T-helper 1 cell (primary cell): ENCODE measurements around the gene DOCK10.

Experiments
- DNase-seq, 5 donors: peaks; one replicate each; pipeline ENCODE4 v3.0.0-alpha.2; 2012 to 2020

Gene DOCK10

DNA sequence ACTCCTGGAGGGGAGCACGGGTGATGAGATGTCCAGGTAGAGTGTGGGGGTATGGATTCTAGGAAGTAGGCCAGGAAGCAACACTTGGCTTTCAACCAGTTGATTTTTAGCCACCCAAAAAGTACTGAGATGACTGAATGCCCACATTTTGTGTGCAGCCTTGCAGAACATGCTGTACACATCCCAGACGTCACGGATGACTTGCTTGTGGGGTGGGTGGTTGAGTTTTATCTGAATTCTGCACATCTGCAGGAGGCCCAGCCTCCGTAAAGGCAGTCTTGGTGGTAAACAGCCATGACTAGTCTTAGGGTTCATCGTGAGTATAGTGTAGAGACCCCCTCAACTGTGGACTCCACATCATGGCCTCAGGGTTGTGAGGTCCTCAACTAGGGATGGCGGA is 272.8 kb downstream of the DOCK10 start:
- DNase-seq = peak in 1 of 5 donors; percentile 31

GRCh38 chr2:224764565-224765236 is 277.6 kb downstream of the DOCK10 start:
- peak in 1 of 5 donors; percentile 26 for DNase-seq

- DNase-seq = no peak
These were observed 284.2 kb downstream of the DOCK10 start for GRCh38 chr2:224757934-224758548.

- no peak for DNase-seq
These were observed 288.3 kb downstream of the DOCK10 start for GRCh38 chr2:224753743-224754540.

GRCh38 chr2:224751996-224752698 is 290.1 kb downstream of the DOCK10 start:
- DNase-seq = no peak

DNA sequence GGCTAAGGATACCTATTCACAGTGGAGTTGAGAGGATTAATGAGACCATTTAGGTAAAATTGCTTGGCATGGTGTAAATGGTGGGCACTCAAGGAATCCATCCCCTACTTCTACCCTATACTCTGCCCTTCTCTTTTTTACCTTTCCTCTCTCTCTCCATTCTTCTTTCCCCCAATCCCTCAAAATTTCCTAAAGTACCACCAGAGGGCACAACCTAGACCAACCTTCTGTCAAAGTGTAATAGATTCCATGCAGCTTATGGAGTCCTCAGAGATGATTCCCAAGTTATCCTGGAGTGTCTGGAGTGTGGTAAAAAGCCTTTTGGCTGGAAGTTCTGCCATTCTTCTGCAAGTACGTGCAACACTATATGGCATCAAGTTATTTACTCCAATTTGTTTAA is 293.1 kb downstream of the DOCK10 start:
- DNase-seq = no peak

DNA sequence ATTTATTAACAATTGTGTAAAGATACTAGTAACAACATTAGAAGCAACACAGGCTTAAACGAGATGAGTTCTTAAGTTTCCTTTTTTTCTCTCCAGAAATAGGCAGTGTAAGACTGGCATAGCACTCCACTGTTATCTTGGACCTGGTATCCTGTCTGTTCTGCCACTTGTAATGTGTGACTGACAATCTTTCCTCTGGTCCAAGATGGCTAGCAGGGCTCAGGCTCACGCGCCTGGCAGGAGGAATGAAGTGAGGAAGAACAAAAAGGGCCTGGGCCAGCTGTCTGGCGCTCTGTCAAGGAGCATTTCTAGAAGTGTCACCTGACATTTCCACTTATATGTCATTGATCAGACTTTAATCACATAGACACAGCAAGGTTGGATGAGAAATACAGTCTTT is 294.5 kb downstream of the DOCK10 start:
- DNase-seq = no peak

DNA sequence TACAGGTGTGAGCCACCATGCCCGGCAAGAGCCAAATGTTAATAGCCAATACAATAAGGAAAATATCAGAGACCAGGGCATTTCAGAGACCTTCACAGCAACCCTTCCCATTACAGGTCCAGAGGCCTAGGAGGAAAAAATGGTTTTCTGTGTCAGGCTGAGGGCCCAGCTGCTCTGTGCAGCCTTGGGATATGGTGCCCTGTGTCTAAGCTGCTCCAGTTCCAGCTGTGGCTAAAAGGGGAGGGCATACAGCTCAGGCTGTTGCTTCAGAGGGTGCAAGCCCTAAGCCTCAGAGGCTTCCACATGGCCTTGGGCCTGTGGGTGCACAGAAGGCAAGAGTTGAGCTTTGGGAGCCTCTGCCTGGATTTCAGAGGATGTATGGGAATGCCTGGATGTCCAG is 306.0 kb downstream of the DOCK10 start:
- DNase-seq = no peak

DNA sequence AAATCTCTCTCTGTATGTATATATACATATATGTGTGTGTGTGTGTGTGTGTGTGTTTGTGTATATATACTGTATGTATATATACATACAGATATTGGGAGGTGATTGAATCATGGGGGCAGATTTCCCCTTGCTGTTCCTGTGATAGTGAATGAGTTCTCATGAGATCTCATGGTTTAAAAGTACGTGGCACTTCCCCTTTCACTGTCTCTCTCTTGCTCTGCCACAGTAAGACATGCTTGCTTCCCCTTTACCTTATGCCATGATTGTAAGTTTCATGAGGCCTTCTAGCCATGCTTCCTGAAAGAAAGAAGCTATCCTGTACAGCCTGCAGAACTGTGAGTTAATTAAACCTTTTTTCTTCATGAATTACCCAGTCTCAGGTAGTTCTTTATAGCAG is 307.3 kb downstream of the DOCK10 start:
- no peak for DNase-seq

DNA sequence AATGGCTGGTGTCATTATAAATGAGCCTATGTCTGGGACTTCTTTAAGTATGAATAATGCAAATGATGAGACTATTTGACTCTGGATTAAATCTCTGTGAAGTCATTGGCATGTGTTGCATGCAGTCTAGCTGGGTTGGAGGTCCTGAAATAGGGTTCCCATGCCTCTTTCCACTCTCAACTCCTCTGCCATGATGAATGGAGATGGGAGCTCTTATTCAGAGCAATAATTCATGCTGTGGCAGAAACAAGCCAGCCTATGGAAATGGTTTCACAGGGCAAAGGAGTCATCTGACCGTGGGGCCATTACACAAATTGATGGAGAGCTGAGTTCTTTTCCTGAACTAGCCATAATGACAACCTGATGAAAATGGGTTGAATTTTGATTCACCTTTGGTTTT is 310.6 kb downstream of the DOCK10 start:
- no peak for DNase-seq

- no peak for DNase-seq
These were observed 312.8 kb downstream of the DOCK10 start for GRCh38 chr2:224729435-224729834.

GRCh38 chr2:224724331-224724730 is 317.9 kb downstream of the DOCK10 start:
- no peak for DNase-seq

- DNase-seq = no peak
These were observed 318.6 kb downstream of the DOCK10 start for GRCh38 chr2:224723586-224724217.

DNA sequence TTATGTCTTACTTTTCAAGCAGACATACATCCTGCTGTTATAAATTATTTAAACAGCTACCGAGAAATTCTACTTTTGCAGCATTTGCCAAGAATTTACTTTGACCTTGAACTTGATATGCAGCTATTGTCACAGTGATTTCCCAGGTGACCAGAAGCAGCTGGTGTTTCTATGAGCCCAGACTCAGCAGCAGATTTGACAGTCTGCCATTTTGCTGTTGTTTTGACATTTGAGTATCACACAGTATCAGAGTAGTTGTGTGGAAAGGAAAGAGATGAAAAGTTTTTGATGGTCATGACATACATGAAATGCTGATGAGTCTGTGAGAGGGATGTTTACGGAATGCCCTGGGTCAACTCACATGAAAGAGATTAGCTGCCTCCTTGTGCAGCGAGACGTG is 319.5 kb downstream of the DOCK10 start:
- no peak for DNase-seq

- no peak for DNase-seq
These were observed 320.0 kb downstream of the DOCK10 start for GRCh38 chr2:224722250-224722649.

DNA sequence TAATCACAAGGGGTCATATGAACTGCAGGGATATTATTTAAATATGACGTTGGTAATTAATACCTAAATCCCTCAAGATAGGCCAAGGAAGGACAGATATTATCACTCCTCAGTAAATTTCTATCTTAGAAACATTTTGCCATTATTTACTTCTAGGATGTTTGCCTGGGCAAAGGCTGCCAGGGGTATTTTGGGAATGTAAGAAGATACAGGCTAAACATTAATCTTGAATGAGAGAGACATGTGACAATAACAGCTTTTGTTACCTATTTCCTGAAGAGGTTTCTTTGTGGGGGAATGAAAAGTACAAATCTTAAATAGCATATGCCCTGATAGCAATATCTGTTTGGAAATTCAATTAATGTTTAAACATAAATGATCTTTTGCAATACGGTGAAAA is 325.3 kb downstream of the DOCK10 start:
- no peak for DNase-seq

DNA sequence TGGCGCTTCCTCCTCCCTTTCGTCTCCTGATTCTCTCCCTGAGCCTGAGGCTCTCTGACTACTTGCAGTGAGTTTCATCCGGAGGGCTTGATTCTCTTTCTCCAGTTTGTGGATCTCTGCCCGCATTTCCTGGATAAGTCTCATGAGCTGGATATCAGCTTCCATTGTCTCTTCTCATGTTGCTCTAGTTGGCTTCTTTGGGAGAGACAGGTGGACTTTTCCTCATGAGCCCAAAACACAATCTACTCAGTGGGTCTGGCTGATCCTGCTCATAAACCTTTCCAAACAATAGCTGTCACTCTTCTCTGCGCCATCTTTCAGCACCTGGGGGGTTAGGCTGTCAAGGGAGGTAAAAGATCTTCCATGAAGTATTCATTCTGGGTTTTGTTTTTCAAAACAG is 326.1 kb downstream of the DOCK10 start, which contains the start of gene CCDC195:
CCDC195 (minus strand) TSS at position 165 of the 400 bp plus-strand sequence; CDS start at position 165, 0 bp downstream.
- no peak for DNase-seq
